Measurements from ENCODE around the gene PRR18.

The PRR18 gene

GRCh38 chr6:166274739-166275370 lies 33.3 kb downstream of the PRR18 start:
- no peak for DNase-seq (ENCODE audit: low read depth in 2 of 2)

- no peak for DNase-seq (ENCODE audit: low read depth in 2 of 2)
Measured at GRCh38 chr6:166274163-166274562, 34.0 kb downstream of the PRR18 start.

- no peak for DNase-seq (ENCODE audit: low read depth in 2 of 2)
Measured at GRCh38 chr6:166271376-166271765, 36.8 kb downstream of the PRR18 start.

- no peak for DNase-seq (ENCODE audit: low read depth in 2 of 2)
Measured at GRCh38 chr6:166270706-166271375, 37.4 kb downstream of the PRR18 start.

GRCh38 chr6:166269301-166270039 lies 38.7 kb downstream of the PRR18 start:
- DNase-seq (ENCODE audit: low read depth in 2 of 2): no peak

- DNase-seq (ENCODE audit: low read depth in 2 of 2): no peak
Measured at GRCh38 chr6:166268431-166268830, 39.8 kb downstream of the PRR18 start.

GRCh38 chr6:166267526-166267925 lies 40.7 kb downstream of the PRR18 start:
- no peak for DNase-seq (ENCODE audit: low read depth in 2 of 2)

- DNase-seq (ENCODE audit: low read depth in 2 of 2): no peak
Measured at GRCh38 chr6:166266336-166266735, 41.9 kb downstream of the PRR18 start.

- no peak for DNase-seq (ENCODE audit: low read depth in 2 of 2)
Measured at GRCh38 chr6:166262743-166263515, 45.3 kb downstream of the PRR18 start.

- no peak for DNase-seq (ENCODE audit: low read depth in 2 of 2)
Measured at GRCh38 chr6:166259296-166259977, 48.8 kb downstream of the PRR18 start.

- peak; percentile 15 to 38 for DNase-seq (ENCODE audit: low read depth in 2 of 2)
Measured at GRCh38 chr6:166258854-166259276, 49.3 kb downstream of the PRR18 start.

- peak in 1 of 2 donors; percentile 38 for DNase-seq (ENCODE audit: low read depth in 2 of 2)
Measured at GRCh38 chr6:166257911-166258318, 50.3 kb downstream of the PRR18 start.
